SK-N-SH (cell line): Measurements from ENCODE around the gene CPNE2.

ENCODE experiments used
- EP300 ChIP-seq, 2 experiments: IDR thresholded peaks; 2 replicates each; pipeline versions ENCODE4 v1.4.0 to v1.6.1; 2012; ENCODE audit warnings: borderline replicate concordance in 1 of 2, low read depth in 1 of 2, low read length in 1 of 2
- GATA2 ChIP-seq: sonication (generic); formaldehyde crosslinking; IDR thresholded peaks from 2 replicates; pipeline ENCODE4 v1.5.0; 2020; ENCODE audit warnings: mild to moderate bottlenecking, missing genetic modification reagents
- MAX ChIP-seq: IDR thresholded peaks from 2 replicates; pipeline ENCODE4 v1.4.0; 2012; ENCODE audit warnings: low read depth
- POLR2AphosphoS5 ChIP-seq: IDR thresholded peaks from 2 replicates; pipeline ENCODE4 v1.6.1; 2012; ENCODE audit warnings: low read depth, low read length
- RAD21 ChIP-seq: IDR thresholded peaks from 2 replicates; pipeline ENCODE4 v1.6.1; 2012; ENCODE audit warnings: mild to moderate bottlenecking, low read length
- RCOR1 ChIP-seq: fragments of 150-350 bp; IDR thresholded peaks from 2 replicates; pipeline ENCODE4 v1.6.1; 2017; ENCODE audit warnings: antibody characterized with exemption, low read length
- SIN3A ChIP-seq: IDR thresholded peaks from 2 replicates; pipeline ENCODE4 v1.6.1; 2012; ENCODE audit warnings: low read depth, mild to moderate bottlenecking, low read length, moderate library complexity, borderline replicate concordance
- TAF1 ChIP-seq: IDR thresholded peaks from 2 replicates; pipeline ENCODE4 v1.6.1; 2012; ENCODE audit warnings: low read depth, mild to moderate bottlenecking, low read length, moderate library complexity, borderline replicate concordance
- USF2 ChIP-seq: fragments of 150-350 bp; IDR thresholded peaks from 2 replicates; pipeline ENCODE4 v1.6.1; 2017; ENCODE audit warnings: antibody characterized with exemption, low read length, low read depth, borderline replicate concordance
- TF ChIP-seq, protein P1 (sequence below): fragments of 200-600 bp; sonication (generic); IDR thresholded peaks from 2 replicates; pipeline ENCODE4 v1.6.1; 2017; ENCODE audit warnings: antibody characterized with exemption, mild to moderate bottlenecking, moderate library complexity

DNA sequence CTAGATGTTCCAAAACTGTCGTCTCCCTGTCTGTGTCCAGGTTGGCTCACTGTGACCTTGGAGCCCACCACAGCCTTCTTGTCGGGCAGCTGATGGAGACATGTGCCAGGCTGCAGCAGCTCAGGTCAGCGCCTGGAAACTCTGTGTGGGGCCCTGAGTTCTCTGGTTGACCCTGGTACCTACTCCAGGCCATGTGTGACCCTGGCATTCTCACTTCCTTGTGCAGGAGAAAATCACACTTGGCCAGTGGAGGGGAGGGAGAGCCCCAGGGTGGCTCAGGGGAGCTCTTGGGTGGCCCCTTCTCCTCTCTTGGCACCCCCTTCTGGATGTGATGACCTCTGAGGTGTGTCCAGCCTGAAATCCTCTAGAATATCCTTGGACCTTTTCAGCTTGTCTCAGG, 25.0 kb upstream of the CPNE2 start:
- TF ChIP-seq, protein P1, sequence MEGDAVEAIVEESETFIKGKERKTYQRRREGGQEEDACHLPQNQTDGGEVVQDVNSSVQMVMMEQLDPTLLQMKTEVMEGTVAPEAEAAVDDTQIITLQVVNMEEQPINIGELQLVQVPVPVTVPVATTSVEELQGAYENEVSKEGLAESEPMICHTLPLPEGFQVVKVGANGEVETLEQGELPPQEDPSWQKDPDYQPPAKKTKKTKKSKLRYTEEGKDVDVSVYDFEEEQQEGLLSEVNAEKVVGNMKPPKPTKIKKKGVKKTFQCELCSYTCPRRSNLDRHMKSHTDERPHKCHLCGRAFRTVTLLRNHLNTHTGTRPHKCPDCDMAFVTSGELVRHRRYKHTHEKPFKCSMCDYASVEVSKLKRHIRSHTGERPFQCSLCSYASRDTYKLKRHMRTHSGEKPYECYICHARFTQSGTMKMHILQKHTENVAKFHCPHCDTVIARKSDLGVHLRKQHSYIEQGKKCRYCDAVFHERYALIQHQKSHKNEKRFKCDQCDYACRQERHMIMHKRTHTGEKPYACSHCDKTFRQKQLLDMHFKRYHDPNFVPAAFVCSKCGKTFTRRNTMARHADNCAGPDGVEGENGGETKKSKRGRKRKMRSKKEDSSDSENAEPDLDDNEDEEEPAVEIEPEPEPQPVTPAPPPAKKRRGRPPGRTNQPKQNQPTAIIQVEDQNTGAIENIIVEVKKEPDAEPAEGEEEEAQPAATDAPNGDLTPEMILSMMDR = no peak
- no peak for TF ChIP-seq USF2
- TF ChIP-seq RCOR1 = no peak
- TF ChIP-seq GATA2 = no peak
- no peak for TF ChIP-seq RAD21
- no peak for TF ChIP-seq POLR2AphosphoS5
- no peak for TF ChIP-seq MAX
- TF ChIP-seq TAF1 = no peak
- no peak for TF ChIP-seq EP300 (IDR thresholded peaks at IDR 0.05; ENCODE audit: borderline replicate concordance in 1 of 2, low read depth in 1 of 2, low read length in 1 of 2)
- no peak for TF ChIP-seq SIN3A
